Adrenal gland (tissue), 5 donors: ENCODE measurements around the gene ITGB6.

ENCODE experiments used
- POLR2A ChIP-seq, 2 donors: fragments of 450-650 bp; IDR thresholded peaks; one replicate each; pipeline ENCODE4 v1.6.1; 2017; ENCODE audit warnings: antibody characterized with exemption in 2 of 2, mild to moderate bottlenecking in 2 of 2, moderate library complexity in 1 of 2
- TF ChIP-seq, protein P1 (sequence below), 6 experiments: fragments of 450-650 bp in 4 of 6; fragments of 200-600 bp in 2 of 6; sonication (generic) in 1 of 6; IDR thresholded peaks; 1 replicate in 5 of 6; 2 replicates in 1 of 6; pipeline versions ENCODE4 v1.5.1 to v1.8.0; 2016 to 2021; ENCODE audit warnings: antibody characterized with exemption in 6 of 6, mild to moderate bottlenecking in 2 of 6, moderate library complexity in 1 of 6
- donor health status: DM: no; HTN: no; CAD: no.

DNA sequence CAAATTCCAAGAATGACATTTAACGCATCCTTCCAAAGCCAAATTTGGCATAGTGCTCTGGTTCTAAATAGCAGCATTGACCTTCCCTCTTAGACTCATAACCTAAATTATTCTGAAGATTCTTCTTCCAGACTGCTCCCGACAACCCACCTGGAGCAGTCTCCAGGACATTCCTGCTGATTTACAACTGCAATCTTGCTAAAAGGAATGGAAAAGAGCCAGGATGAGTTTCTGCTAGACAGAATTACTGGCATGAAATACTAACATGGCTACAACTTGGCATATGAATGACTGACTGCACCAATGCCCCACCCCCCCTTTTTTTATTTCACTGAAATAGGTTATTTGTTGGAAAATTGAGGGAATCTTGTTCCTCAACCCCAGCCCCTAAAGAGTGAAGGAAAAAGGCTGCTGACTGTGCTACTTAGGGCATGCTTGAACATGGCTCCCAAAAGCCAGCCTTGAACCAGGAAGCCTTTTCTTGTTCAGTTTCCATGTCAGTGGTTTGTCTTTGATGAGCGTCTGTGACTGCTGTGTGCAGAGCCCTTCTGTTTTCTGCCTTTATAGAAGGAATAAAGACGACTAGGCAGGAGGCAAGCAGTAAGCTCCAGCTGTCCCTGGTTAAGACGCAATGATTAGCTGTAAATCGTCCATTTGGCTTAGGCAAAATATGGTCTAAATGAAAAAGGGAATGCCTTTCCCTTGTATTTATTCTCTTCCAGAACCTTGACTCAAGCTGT, 47.4 kb upstream of the ITGB6 start:
- TF ChIP-seq, protein P1, sequence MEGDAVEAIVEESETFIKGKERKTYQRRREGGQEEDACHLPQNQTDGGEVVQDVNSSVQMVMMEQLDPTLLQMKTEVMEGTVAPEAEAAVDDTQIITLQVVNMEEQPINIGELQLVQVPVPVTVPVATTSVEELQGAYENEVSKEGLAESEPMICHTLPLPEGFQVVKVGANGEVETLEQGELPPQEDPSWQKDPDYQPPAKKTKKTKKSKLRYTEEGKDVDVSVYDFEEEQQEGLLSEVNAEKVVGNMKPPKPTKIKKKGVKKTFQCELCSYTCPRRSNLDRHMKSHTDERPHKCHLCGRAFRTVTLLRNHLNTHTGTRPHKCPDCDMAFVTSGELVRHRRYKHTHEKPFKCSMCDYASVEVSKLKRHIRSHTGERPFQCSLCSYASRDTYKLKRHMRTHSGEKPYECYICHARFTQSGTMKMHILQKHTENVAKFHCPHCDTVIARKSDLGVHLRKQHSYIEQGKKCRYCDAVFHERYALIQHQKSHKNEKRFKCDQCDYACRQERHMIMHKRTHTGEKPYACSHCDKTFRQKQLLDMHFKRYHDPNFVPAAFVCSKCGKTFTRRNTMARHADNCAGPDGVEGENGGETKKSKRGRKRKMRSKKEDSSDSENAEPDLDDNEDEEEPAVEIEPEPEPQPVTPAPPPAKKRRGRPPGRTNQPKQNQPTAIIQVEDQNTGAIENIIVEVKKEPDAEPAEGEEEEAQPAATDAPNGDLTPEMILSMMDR (IDR thresholded peaks at IDR 0.05) = no peak
- TF ChIP-seq POLR2A (IDR thresholded peaks at IDR 0.05) = no peak
